GM18867 (cell line): ENCODE measurements around the gene R3HDM2.
"Not testable (repeated sequence)": the region's sequence is repeated elsewhere in the genome, so short reads cannot be mapped to it uniquely, and the experiment has no call there.

ENCODE experiments used
- ATAC-seq: cut with Tn5 transposase; IDR thresholded peaks from one replicate; pipeline ENCODE4 v1.9.1; 2021; ENCODE audit warnings: mild to moderate bottlenecking, moderate library complexity; ENCODE audit not compliant: unreplicated experiment

R3HDM2 gene

GRCh38 chr12:57454213-57454565 lies 23.3 kb upstream of the R3HDM2 start:
- ATAC-seq: no peak

DNA sequence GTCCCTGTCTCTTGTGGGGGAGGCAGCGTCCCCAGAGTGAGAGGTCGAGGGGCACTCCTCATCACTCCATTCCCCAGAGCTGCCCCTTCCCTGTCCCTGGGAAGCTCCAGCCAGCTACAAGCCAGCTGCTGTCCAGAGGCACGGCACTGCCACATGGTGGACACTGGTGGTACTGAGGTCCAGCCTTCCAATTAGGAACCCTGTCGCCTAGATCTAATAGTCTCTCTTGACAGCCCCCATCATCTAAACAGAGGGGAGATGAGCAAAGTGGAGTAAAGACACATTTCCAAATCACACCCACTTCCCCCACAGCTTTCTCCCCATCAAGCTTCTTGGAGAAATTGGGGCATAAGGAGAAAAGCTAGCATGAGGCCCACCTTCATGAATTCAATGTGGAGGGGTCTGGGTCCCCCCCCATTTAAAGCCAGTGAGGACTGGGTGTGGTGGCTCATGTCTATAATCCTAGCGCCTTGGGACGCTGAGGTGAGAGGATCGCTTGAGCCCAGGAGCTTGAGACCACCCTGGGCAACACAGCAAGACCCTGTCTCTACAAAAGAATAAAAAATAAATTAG lies 22.2 kb upstream of the R3HDM2 start:
- ATAC-seq: peak; percentile 62

GRCh38 chr12:57452181-57452936 lies 21.5 kb upstream of the R3HDM2 start:
- no peak for ATAC-seq

GRCh38 chr12:57451233-57451778 lies 20.5 kb upstream of the R3HDM2 start:
- ATAC-seq: no peak

DNA sequence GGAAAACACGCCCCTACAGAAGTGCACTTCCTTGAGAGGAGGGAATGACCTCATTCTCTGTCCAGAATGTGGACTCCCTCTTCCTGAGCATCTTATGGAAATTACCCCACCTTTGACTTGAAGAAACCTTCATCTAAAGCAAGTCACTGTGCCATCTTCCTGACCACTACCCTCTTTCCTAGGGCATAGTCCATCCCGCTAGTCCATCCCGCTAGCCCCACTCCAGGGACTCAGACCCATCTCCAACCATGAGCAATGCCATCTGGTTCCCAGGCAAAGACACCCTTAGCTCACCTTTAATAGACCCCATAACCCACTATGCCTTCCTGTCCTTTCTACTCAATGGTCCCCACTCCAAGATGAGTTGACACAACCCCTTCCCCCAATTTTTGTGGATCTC lies 19.2 kb upstream of the R3HDM2 start:
- ATAC-seq: no peak

DNA sequence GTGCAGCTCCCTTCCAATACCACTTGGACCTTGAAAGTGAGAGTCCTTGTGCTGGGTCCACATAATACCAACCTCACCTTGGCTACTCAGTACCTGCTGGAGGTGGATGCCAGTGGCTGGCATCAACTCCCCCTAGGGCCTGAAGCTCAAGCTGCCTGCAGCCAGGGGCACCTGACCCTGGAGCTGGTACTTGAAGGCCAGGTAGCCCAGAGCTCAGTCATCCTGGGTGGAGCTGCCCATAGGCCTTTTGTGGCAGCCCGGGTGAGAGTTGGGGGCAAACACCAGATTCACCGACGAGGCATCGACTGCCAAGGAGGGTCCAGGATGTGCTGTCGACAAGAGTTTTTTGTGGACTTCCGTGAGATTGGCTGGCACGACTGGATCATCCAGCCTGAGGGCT lies 18.5 kb upstream of the R3HDM2 start:
- ATAC-seq: no peak

DNA sequence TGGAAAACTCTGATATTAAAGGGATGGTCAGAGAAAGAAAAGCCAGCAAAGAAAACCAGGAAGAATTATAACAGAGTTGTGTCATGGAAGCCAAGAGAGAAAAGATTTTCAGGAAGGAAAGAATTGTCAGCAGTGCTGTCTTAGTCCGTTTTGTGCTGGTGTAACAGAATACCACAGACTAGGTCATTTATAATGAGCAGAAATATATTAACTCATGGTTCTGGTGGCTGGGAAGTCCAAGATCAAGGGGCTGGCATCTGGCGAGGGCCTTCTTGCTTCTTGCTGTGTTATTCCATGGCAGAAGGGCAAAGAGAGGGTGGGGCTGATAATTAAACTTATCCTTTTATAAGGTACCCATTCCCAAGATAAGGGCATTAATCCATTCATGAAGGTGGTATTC lies 17.8 kb upstream of the R3HDM2 start:
- ATAC-seq: no peak

GRCh38 chr12:57446292-57446960 lies 15.6 kb upstream of the R3HDM2 start:
- no peak for ATAC-seq

DNA sequence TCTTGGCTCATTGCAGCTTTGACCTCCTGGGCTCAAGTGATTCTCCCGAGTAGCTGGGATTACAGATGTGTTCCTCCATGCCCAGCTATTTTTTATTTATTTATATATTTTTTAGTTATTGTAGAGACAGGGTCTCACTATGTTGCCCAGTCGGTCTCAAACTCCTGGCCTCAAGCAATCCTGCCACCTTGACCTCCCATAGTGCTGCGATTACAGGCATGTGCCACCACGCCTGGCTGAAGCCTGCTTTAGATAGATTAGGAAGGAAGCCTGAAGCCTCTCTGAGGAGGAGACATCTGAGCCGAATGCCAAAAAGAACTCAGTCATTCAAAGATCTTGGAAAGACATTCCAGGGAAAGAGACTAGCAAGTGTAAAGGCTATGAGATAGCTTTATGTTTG lies 13.9 kb upstream of the R3HDM2 start:
- no peak for ATAC-seq

- ATAC-seq: not testable (repeated sequence)
These were observed 13.5 kb upstream of the R3HDM2 start for GRCh38 chr12:57444337-57444736.

DNA sequence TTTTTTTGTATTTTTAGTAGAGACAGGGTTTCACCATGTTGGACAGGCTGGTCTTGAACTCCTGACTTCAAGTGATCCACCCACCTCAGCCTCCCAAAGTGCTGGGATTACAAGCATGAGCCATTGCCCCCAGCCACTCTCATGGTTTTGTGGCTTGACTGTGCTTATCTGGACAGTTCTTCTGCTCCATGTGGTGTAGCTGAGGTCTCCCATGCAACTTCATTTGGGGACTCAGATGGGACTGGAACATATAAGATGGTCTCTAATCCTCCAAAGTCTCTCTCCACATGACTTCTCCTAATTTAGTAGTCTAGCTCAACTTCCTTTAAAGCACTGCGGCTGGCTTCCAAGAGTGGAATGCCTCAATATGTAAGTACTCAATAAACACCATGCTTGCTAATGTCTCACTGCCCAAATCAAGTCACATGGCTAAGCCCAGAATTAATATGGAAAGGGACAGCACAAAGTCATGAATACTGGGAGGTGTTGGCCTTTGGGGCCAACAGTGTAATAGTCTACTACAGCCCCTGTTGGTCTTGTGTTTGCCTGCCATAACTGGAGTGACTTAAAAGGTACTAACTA lies 11.1 kb upstream of the R3HDM2 start:
- no peak for ATAC-seq

GRCh38 chr12:57441393-57441792 lies 10.6 kb upstream of the R3HDM2 start:
- not testable (repeated sequence) for ATAC-seq

GRCh38 chr12:57439762-57440266 lies 9.0 kb upstream of the R3HDM2 start:
- no peak for ATAC-seq

- no peak for ATAC-seq
These were observed 7.6 kb upstream of the R3HDM2 start for GRCh38 chr12:57438400-57438799.

DNA sequence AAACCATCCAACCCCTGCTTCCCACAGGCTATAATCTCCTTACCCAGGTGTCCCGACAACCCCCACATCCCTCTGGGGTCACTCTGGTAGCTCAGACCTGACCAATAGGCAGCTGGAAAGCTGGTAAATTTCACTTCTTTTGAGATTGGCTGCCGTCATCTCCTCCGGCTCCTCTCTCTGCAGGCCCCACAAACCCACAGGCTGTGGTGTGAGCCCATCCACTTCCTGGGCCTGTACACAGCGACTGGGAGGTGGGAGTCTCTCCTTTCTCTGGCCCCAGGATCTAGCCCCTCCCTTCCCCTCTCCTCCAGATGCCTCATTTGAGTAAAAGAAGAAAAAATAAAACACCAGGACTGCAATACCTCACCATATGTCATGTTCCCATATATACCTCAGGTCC lies 4.5 kb upstream of the R3HDM2 start:
- ATAC-seq: no peak

DNA sequence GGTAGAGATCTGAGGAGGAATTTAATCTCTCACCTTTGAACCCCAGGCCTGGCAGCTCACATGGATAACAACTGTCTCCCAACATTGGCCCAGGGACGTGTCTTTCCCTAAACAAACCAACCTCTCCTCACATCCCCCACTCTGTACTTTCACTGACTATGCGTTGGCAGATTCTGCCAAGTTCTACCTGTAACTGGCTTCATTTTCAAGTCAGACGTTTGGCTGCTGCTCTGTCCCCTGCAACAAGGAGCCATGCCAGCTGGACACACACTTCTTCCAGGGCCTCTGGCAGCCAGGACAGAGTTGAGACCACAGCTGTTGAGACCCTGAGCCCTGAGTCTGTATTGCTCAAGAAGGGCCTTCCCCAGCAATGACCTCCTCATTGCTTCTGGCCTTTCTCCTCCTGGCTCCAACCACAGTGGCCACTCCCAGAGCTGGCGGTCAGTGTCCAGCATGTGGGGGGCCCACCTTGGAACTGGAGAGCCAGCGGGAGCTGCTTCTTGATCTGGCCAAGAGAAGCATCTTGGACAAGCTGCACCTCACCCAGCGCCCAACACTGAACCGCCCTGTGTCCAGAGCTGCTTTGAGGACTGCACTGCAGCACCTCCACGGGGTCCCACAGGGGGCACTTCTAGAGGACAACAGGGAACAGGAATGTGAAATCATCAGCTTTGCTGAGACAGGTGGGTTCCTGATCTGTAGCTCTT lies 3.8 kb upstream of the R3HDM2 start, which contains the start of gene INHBC:
INHBC (plus strand) TSS at position 268 of the 707 bp plus-strand sequence; CDS start at position 371, 103 bp downstream.
- no peak for ATAC-seq

DNA sequence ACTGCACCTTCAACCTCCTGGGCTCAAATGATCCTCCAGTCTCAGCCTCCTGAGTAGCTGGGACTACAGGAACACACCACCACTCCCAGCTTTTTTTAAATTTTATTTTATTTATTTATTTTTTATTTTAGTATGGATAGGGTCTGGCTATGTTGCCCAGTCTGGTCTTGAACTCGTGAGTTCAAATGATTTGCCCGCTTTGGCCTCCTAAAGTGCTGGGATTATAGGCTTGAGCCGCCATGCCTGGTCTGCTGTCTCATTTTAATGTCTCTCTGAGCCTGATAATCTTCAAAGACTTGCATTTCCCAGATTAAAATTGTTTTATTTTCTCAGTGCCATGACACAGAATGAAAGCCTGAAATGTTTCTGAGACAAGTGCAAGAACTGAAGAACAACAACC lies 2.5 kb upstream of the R3HDM2 start:
- no peak for ATAC-seq

DNA sequence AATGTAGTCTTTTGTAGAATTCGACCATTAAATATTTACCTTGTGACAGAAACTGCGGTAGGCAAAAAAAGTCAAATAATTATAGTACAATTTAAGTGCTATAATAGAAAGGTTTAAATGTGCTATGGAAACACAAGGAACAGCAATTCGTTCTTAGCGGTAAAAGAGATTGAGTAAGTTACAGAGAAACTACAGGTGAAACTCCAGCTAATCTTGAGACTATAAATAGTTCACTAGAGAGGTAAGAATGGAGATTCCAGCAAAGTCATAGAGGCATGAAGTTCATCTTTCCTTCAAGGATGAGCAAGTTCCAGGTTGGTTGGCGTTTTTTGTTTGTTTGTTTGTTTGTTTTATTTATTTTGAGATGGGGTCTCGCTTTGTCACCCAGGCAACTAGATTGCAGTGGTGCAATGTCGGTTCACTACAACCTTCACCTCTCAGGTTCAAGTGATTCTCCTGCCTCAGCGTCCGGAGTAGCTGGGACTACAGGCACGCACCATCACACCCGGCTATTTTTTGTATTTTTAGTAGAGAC lies 878 bp upstream of the R3HDM2 start:
- ATAC-seq: no peak

- ATAC-seq: peak; percentile 63
These were observed 522 bp downstream of the R3HDM2 start for GRCh38 chr12:57430112-57430930.
